Panc1 (cell line): ENCODE results near the gene MYT1.

Experiments used
- POLR2AphosphoS5 ChIP-seq: IDR thresholded peaks from 2 replicates; pipeline ENCODE4 v1.6.1; 2012; ENCODE audit warnings: mild to moderate bottlenecking, low read depth, low read length, moderate library complexity
- SIN3A ChIP-seq: IDR thresholded peaks from 2 replicates; pipeline ENCODE4 v1.6.1; 2012; ENCODE audit warnings: low read depth, mild to moderate bottlenecking, low read length, moderate library complexity, borderline replicate concordance; ENCODE audit not compliant: insufficient read depth
- TF ChIP-seq, protein P1 (sequence below): fragments of 450-650 bp; IDR thresholded peaks from 2 replicates; pipeline ENCODE4 v1.5.1; 2017; ENCODE audit warnings: mild to moderate bottlenecking
- TF ChIP-seq, protein P2 (sequence below), 2 experiments: IDR thresholded peaks; 2 replicates each; pipeline ENCODE4 v1.6.1; 2011 to 2012; ENCODE audit warnings: low read depth in 2 of 2, control low read depth in 1 of 2, low read length in 1 of 2, mild to moderate bottlenecking in 1 of 2, moderate library complexity in 1 of 2; ENCODE audit not compliant: insufficient read depth in 1 of 2

DNA sequence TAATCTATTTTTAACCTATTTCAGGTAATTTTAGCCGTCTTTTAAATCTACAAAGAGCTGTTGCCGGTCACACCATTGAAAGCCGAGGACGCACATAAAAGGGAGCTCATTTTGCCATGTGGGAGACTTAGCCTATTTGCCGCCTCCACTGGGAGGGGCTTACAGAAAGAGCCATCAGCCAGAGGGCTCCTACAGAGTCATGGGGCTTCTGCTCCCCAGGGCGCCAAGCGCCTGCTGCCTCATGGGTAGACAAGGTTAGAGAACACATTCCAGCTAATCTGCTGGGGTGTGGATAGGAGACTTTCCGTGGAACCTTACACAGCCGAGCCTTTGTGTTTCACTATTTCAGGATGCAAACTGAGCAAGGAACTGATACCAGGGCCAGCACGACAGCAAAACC, 103.9 kb downstream of the MYT1 start:
- TF ChIP-seq POLR2AphosphoS5 (no peak), SIN3A (no peak)
- TF ChIP-seq, protein P1, sequence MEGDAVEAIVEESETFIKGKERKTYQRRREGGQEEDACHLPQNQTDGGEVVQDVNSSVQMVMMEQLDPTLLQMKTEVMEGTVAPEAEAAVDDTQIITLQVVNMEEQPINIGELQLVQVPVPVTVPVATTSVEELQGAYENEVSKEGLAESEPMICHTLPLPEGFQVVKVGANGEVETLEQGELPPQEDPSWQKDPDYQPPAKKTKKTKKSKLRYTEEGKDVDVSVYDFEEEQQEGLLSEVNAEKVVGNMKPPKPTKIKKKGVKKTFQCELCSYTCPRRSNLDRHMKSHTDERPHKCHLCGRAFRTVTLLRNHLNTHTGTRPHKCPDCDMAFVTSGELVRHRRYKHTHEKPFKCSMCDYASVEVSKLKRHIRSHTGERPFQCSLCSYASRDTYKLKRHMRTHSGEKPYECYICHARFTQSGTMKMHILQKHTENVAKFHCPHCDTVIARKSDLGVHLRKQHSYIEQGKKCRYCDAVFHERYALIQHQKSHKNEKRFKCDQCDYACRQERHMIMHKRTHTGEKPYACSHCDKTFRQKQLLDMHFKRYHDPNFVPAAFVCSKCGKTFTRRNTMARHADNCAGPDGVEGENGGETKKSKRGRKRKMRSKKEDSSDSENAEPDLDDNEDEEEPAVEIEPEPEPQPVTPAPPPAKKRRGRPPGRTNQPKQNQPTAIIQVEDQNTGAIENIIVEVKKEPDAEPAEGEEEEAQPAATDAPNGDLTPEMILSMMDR, result no peak
- TF ChIP-seq, protein P2, sequence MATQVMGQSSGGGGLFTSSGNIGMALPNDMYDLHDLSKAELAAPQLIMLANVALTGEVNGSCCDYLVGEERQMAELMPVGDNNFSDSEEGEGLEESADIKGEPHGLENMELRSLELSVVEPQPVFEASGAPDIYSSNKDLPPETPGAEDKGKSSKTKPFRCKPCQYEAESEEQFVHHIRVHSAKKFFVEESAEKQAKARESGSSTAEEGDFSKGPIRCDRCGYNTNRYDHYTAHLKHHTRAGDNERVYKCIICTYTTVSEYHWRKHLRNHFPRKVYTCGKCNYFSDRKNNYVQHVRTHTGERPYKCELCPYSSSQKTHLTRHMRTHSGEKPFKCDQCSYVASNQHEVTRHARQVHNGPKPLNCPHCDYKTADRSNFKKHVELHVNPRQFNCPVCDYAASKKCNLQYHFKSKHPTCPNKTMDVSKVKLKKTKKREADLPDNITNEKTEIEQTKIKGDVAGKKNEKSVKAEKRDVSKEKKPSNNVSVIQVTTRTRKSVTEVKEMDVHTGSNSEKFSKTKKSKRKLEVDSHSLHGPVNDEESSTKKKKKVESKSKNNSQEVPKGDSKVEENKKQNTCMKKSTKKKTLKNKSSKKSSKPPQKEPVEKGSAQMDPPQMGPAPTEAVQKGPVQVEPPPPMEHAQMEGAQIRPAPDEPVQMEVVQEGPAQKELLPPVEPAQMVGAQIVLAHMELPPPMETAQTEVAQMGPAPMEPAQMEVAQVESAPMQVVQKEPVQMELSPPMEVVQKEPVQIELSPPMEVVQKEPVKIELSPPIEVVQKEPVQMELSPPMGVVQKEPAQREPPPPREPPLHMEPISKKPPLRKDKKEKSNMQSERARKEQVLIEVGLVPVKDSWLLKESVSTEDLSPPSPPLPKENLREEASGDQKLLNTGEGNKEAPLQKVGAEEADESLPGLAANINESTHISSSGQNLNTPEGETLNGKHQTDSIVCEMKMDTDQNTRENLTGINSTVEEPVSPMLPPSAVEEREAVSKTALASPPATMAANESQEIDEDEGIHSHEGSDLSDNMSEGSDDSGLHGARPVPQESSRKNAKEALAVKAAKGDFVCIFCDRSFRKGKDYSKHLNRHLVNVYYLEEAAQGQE (IDR thresholded peaks at IDR 0.05; ENCODE audit: insufficient read depth in 1 of 2, low read depth in 2 of 2, low read length in 1 of 2), result no peak
